ENCODE data around the gene HS3ST6.
"Not testable (repeated sequence)": the region's sequence is repeated elsewhere in the genome, so short reads cannot be mapped to it uniquely, and the experiment has no call there.

The HS3ST6 gene

GRCh38 chr16:1909561-1910231 is 8.5 kb downstream of the HS3ST6 start:
- DNase-seq = no peak

- no peak for DNase-seq
Observed at GRCh38 chr16:1908983-1909382, 9.2 kb downstream of the HS3ST6 start.

GRCh38 chr16:1908184-1908583 is 10.0 kb downstream of the HS3ST6 start:
- DNase-seq = no peak

- DNase-seq = no peak
Observed at GRCh38 chr16:1907226-1907860, 10.9 kb downstream of the HS3ST6 start.

GRCh38 chr16:1906846-1907165 is 11.4 kb downstream of the HS3ST6 start:
- DNase-seq = no peak

GRCh38 chr16:1906055-1906845 is 12.0 kb downstream of the HS3ST6 start:
- DNase-seq = no peak

- DNase-seq = no peak
Observed at GRCh38 chr16:1903845-1904840, 14.1 kb downstream of the HS3ST6 start.

- no peak for DNase-seq
Observed at GRCh38 chr16:1903220-1903574, 15.0 kb downstream of the HS3ST6 start.

- DNase-seq = no peak
Observed at GRCh38 chr16:1902547-1903219, 15.5 kb downstream of the HS3ST6 start.

- DNase-seq = no peak
Observed at GRCh38 chr16:1900452-1900774, 17.8 kb downstream of the HS3ST6 start.

- no peak for DNase-seq
Observed at GRCh38 chr16:1899641-1900451, 18.4 kb downstream of the HS3ST6 start.

GRCh38 chr16:1897692-1898091 is 20.5 kb downstream of the HS3ST6 start:
- DNase-seq = not testable (repeated sequence)

GRCh38 chr16:1895949-1896675 is 22.1 kb downstream of the HS3ST6 start:
- DNase-seq = no peak

GRCh38 chr16:1895068-1895467 is 23.1 kb downstream of the HS3ST6 start:
- no peak for DNase-seq

- DNase-seq = no peak
Observed at GRCh38 chr16:1890708-1891050, 27.5 kb downstream of the HS3ST6 start.

GRCh38 chr16:1890024-1890707 is 28.0 kb downstream of the HS3ST6 start:
- no peak for DNase-seq

- DNase-seq = peak in 1 of 56 donors; percentile 2
Observed at GRCh38 chr16:1887711-1888354, 30.4 kb downstream of the HS3ST6 start.

- no peak for DNase-seq
Observed at GRCh38 chr16:1884889-1885288, 33.3 kb downstream of the HS3ST6 start.
